Natural killer cell (primary cell): ENCODE measurements around the gene CLSTN2. TPM values are rescaled to one million over a fixed set of nuclear protein-coding genes. Genes with fewer than 3 reads are reported as not detected.

ENCODE experiments used
- ATAC-seq, 3 donors: fragments of 150-1000 bp in 2 of 3; fragments of 200-7000 bp in 1 of 3; cut with Tn5 transposase; 1 replicate in 1 of 3; 2 replicates in 2 of 3; pipeline ENCODE4 v1.10.0; 2021; ENCODE audit warnings: mild to moderate bottlenecking in 2 of 3, moderate library complexity in 2 of 3
- DNase-seq, 2 donors: peaks; one replicate each; pipeline versions ENCODE4 v3.0.0 to v3.0.0-alpha.2; 2013 to 2021; ENCODE audit warnings: mixed read lengths in 1 of 2
- H3K27ac ChIP-seq: one replicate; pipeline ENCODE4 v1.5.1; 2013; ENCODE audit warnings: mild to moderate bottlenecking, low read length
- H3K27me3 ChIP-seq: one replicate; pipeline ENCODE4 v1.6.1; 2013; ENCODE audit warnings: low read length; ENCODE audit not compliant: control insufficient read depth, insufficient read depth
- H3K36me3 ChIP-seq: one replicate; pipeline ENCODE4 v1.6.1; 2013; ENCODE audit warnings: low read length; ENCODE audit not compliant: control insufficient read depth, insufficient read depth
- H3K4me1 ChIP-seq: one replicate; pipeline ENCODE4 v1.6.1; 2013; ENCODE audit warnings: low read length; ENCODE audit not compliant: control insufficient read depth, insufficient read depth
- H3K4me3 ChIP-seq: one replicate; pipeline ENCODE4 v1.5.1; 2013; ENCODE audit warnings: low read length
- H3K9me3 ChIP-seq: one replicate; pipeline ENCODE4 v1.6.1; 2013; ENCODE audit warnings: low read length; ENCODE audit not compliant: control insufficient read depth, insufficient read depth
- H3K27ac Mint-ChIP-seq, 2 donors: one replicate each; pipeline ENCODE4 v1.8.0; 2022; ENCODE audit warnings: mild to moderate bottlenecking in 2 of 2, mixed read lengths in 2 of 2, moderate library complexity in 1 of 2
- H3K27me3 Mint-ChIP-seq, 2 donors: one replicate each; pipeline ENCODE4 v1.8.0; 2022; ENCODE audit warnings: low read depth in 2 of 2, mixed read lengths in 2 of 2
- H3K36me3 Mint-ChIP-seq: one replicate; pipeline ENCODE4 v1.8.0; 2022; ENCODE audit warnings: mixed read lengths
- H3K4me1 Mint-ChIP-seq, 2 donors: one replicate each; pipeline ENCODE4 v1.8.0; 2022; ENCODE audit warnings: mixed read lengths in 2 of 2
- H3K4me3 Mint-ChIP-seq: one replicate; pipeline ENCODE4 v1.8.0; 2022; ENCODE audit warnings: mild to moderate bottlenecking, moderate library complexity, mixed read lengths
- H3K9me3 Mint-ChIP-seq, 2 donors: one replicate each; pipeline ENCODE4 v1.8.0; 2022; ENCODE audit warnings: mixed read lengths in 2 of 2
- CTCF ChIP-seq: fragments of 200-600 bp; IDR thresholded peaks from one replicate; pipeline ENCODE4 v1.8.0; 2022; ENCODE audit warnings: antibody characterized with exemption
- WGBS: methylation state at CpG from one replicate; pipeline ENCODE4 v1.1.7; 2013; ENCODE audit warnings: missing lambda C conversion rate; ENCODE audit not compliant: insufficient coverage; 5-methylcytosine and 5-hydroxymethylcytosine counted together
- intact Hi-C: fragments of 100-400 bp; cut with micrococcal nuclease; formaldehyde crosslinking; loops from one replicate; pipeline ENCODE4 v1.14.2; 2022
- total RNA-seq, 4 donors: library from RNA; stranded (reverse); fragments of 120-200 nt in 1 of 4; gene quantifications; one replicate each; pipeline versions ENCODE4 v1.2.3 to v1.2.4, GENCODE V29; 2013 to 2022

CLSTN2 gene
- total RNA-seq, 3 donors from 2014 or later (not counting 1 experiment from before 2014, with no cell fraction given) = 0.05 TPM; not detected in 2

GRCh38 chr3:140537727-140538082 lies 602.7 kb downstream of the CLSTN2 start:
- H3K4me1 ChIP-seq = no peaks in the 10 kb centered on the region
- no peaks in the 10 kb centered on the region for H3K27me3 ChIP-seq
- H3K27me3 Mint-ChIP-seq = peaks cover 4 to 15% of the 10 kb centered on the region in 2 donors
- H3K36me3 ChIP-seq = no peaks in the 10 kb centered on the region
- no peak for TF ChIP-seq CTCF
- ATAC-seq (no peak), DNase-seq (no peak)
- H3K4me3 ChIP-seq = no peak overlapping the region
- WGBS = 86% methylated on average over 3 of the region's 3 CpGs
- H3K27ac Mint-ChIP-seq = no peak overlapping the region
- intact Hi-C loops = no loop called here
- H3K9me3 ChIP-seq = no peaks in the 10 kb centered on the region
- no peaks in the 10 kb centered on the region for H3K36me3 Mint-ChIP-seq
- H3K9me3 Mint-ChIP-seq = no peaks in the 10 kb centered on the region
- no peak overlapping the region for H3K4me3 Mint-ChIP-seq
- no peaks in the 10 kb centered on the region for H3K4me1 Mint-ChIP-seq
- no peak overlapping the region for H3K27ac ChIP-seq

- H3K4me3 Mint-ChIP-seq = no peak overlapping the region
- H3K36me3 ChIP-seq = no peaks in the 10 kb centered on the region
- no peaks in the 10 kb centered on the region for H3K9me3 ChIP-seq
- DNase-seq (no peak), ATAC-seq (no peak)
- 74% methylated on average over 5 of the region's 5 CpGs for WGBS
- intact Hi-C loops = no loop called here
- no peak overlapping the region for H3K27ac ChIP-seq
- H3K36me3 Mint-ChIP-seq = no peaks in the 10 kb centered on the region
- peaks cover 4 to 15% of the 10 kb centered on the region in 2 donors for H3K27me3 Mint-ChIP-seq
- H3K4me3 ChIP-seq = no peak overlapping the region
- no peak overlapping the region for H3K27ac Mint-ChIP-seq
- no peaks in the 10 kb centered on the region for H3K9me3 Mint-ChIP-seq
- H3K4me1 ChIP-seq = no peaks in the 10 kb centered on the region
- no peaks in the 10 kb centered on the region for H3K27me3 ChIP-seq
- no peak for TF ChIP-seq CTCF
- H3K4me1 Mint-ChIP-seq = no peaks in the 10 kb centered on the region
Measured at GRCh38 chr3:140540262-140540661, 605.3 kb downstream of the CLSTN2 start.

- no peak for ATAC-seq
- no peak for DNase-seq
- no peaks in the 10 kb centered on the region for H3K9me3 ChIP-seq
- no peaks in the 10 kb centered on the region for H3K27me3 ChIP-seq
- no peaks in the 10 kb centered on the region for H3K36me3 ChIP-seq
- no peak overlapping the region for H3K27ac ChIP-seq
- WGBS = no CpG with 5 or more reads among the region's 1 CpG
- Mint-ChIP-seq H3K9me3 (no peaks in the 10 kb centered on the region), H3K4me3 (no peak overlapping the region), H3K27me3 (peaks cover 4 to 15% of the 10 kb centered on the region in 2 donors), H3K36me3 (no peaks in the 10 kb centered on the region), H3K27ac (no peak overlapping the region), H3K4me1 (no peaks in the 10 kb centered on the region)
- intact Hi-C loops = no loop called here
- no peak overlapping the region for H3K4me3 ChIP-seq
- no peaks in the 10 kb centered on the region for H3K4me1 ChIP-seq
- TF ChIP-seq CTCF = no peak
Measured at GRCh38 chr3:140541975-140542653, 607.1 kb downstream of the CLSTN2 start.

- H3K4me1 Mint-ChIP-seq = no peaks in the 10 kb centered on the region
- WGBS = 80% methylated on average over 1 of the region's 1 CpG
- no peaks in the 10 kb centered on the region for H3K27me3 Mint-ChIP-seq
- TF ChIP-seq CTCF = no peak
- no peak overlapping the region for H3K4me3 Mint-ChIP-seq
- ATAC-seq (no peak), DNase-seq (no peak)
- no peak overlapping the region for H3K27ac Mint-ChIP-seq
- Histone ChIP-seq H3K27me3 (no peaks in the 10 kb centered on the region), H3K9me3 (no peaks in the 10 kb centered on the region), H3K36me3 (no peaks in the 10 kb centered on the region), H3K4me1 (no peaks in the 10 kb centered on the region), H3K4me3 (no peak overlapping the region), H3K27ac (no peak overlapping the region)
- intact Hi-C loops = no loop called here
- no peaks in the 10 kb centered on the region for H3K9me3 Mint-ChIP-seq
- no peaks in the 10 kb centered on the region for H3K36me3 Mint-ChIP-seq
Measured at GRCh38 chr3:140545197-140545596, 610.2 kb downstream of the CLSTN2 start.
